Activated CD8-positive, alpha-beta memory T cell treated with anti-CD3 and anti-CD28 coated beads for 24 hours (primary cell): Measurements from ENCODE around the gene LINC01488.

Source experiments
- DNase-seq: peaks from one replicate; pipeline ENCODE4 v3.0.0-alpha.2; 2020

The LINC01488 gene

DNA sequence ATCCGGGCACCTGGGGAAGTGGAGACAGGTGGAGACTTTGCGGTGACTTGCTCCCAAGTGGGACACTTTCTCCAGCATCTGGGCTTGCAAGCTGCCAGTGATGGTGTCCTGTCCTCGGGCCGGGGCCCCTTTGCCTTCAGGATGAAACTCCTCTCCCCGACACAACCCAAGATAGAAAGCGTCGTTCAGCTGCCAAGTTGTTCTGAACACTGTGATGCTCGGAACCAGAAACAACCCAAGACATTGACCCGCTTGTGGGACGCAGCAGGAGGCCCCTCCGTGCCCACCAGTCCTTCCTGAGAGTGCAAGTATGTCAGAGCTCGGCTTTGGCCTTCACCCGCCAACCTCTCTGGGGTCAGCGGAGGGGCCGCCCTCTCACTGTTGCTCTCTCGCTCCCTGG, 31.3 kb downstream of the LINC01488 start:
- DNase-seq, result no peak

DNA sequence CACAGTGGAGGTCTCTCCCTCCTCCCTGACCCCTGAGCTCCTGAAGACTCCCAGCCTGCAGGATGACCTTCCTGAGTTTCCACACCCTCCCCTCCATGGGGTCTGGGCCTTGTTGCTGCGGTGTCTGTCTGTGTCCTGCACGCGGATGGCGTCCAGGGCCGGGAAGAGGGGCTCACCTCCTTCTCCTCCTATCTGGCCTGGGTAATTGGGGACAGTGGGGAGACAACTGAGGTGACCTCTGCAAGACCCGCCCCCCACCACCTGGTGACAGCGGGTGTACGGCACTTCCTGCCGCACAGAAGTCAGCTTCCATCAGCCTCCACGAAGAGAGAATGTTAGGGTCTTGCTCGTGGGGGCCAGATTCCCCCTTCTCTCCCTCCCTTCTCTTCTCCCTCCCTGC, 31.7 kb downstream of the LINC01488 start:
- no peak for DNase-seq

DNA sequence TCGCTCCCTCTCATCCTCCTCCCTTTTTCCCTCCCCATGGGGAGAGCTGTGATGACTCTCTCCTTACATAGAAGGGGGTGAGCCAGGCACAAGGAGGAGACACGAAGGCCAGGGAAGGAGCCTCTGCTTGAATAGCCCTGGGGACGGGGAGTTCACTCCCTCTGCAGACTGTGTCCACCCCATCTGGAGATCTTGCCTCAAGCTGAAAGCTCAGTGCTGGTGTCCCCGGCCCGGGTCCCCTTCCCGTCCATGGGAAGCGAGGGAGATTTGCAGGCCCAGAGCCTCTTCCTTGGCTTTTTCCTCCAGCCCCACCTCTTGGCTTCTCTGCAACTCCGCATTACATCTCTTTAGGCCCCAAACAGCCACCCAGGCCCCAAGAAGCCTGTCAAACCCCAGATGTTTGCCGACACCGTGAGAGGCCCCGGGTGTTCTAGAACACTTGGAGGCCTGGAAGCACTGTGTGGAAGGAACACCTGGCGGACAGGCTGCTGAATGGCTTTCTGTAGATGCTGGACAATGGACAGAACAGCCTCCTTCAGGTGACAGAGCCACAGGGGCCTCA, 32.3 kb downstream of the LINC01488 start:
- no peak for DNase-seq

DNA sequence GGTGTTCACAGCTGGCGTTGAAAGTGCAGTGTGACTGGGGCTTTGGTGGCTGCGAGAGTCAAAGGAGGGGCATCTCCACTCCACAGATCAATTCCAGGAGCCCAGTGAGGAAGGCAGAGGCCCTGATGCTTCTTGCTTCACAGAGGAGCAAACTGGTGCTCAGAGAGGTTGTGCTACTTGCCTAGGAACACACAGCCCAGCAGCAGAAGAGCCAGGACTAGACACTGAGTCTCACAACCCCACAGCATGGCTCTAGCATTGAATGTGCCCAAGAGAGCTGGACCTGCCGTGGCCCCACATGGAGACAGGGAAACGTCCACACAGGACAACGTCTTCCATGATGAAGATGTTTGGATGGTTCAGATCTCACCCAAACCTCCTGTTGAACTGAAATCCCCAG, 33.3 kb downstream of the LINC01488 start:
- DNase-seq, result no peak

DNA sequence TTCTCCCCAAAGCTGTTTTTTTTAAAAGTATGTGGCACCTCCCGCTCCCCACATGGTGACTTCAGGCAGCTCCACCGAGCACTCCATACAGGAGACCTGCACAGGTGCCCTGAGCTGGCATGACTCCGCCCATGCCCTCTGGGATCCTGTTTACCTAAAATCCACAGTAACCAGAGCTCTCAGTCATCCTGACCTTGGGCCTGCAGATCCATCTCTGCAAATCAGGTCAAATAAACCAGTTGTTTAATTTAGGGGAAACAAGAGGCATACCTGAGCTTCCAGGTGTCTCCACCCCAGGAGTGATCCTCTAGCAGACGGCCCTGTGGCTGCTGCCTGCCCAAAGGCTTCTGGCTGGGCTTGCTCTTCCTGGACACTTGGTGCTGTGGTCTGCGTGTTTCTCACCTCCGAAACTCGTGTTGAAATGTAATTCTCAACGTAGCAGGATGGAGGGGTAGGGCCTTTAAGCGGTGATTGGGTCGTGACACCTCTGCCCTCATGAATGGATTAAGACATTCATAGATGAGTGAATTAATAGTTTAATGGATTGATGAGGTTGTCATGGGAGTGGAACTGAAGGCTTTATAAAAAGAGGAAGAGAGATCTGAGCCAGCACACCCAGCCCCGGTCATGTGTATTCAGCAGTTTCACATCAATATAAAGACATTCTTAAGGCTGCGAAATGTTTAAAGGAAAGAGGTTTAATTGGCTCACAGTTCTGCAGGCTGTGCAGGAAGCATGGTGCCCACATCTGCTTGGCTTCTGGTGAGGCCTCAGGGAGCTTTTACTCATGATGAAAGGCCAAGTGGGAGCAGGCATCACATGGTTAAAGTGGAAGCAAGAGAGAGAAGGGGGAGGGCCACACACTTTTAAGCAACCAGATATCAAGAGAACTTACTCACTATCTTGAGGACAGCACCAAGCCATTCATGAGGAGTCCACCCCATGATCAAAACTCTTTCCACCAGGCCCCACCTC, 34.1 kb downstream of the LINC01488 start:
- DNase-seq, result no peak

DNA sequence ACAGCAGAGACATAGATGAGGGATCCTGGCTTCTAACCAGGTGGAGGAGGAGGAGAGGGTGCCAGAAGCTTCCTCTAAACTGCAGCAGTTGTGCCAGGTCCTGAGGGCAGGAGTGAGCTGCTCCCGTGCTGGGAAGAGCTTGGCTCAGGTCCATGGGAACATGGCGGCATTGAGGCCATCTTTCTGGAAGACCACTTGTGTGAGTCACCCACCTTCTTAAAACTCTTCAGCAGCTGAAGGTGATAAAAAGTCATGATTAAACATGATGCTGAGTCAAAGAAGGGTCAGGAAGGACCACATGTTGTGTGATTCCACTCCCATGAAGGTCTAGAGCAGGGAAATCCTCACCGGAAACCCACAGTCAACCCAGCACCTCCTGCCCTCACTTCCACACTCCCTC, 35.1 kb downstream of the LINC01488 start:
- no peak for DNase-seq

DNA sequence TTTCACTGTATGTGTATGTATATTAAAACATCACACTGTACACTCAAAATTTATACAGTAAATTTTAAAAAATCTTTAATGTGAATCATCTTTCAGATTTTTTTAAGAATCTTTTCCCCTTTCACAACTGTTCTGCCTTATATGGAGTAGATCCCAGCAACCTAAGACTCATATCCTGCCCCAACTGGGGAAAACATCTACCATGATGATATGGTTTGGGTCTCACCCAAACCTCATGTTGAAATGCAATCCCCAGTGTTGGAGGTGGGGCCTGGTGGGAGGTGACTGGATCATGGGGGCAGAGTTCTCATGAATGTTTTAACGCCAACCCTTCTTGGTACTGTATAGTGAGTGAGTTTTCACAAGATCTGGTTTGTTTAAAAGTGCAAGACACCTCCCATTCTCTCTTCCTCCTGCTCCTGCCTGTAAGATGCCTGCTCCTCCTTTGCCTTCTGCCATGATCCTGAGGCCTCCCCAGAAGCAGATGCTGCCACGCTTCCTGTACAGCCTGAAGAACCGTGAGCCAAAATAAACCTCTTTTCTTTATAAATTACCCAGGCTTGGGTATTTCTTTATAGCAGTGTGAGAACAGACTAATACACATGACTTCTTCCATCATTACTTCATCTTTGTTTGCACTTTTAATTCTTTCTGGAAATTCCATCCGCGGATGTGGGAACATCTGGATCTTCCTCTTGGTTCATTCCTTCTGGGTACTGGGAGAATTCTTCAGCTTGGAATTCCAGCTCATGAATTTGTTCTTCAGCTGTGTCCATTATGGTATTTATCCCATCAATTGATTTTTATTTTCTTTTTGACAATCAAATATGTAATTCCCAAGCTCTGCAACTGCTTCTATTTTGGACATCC, 36.9 kb downstream of the LINC01488 start:
- DNase-seq, result no peak

DNA sequence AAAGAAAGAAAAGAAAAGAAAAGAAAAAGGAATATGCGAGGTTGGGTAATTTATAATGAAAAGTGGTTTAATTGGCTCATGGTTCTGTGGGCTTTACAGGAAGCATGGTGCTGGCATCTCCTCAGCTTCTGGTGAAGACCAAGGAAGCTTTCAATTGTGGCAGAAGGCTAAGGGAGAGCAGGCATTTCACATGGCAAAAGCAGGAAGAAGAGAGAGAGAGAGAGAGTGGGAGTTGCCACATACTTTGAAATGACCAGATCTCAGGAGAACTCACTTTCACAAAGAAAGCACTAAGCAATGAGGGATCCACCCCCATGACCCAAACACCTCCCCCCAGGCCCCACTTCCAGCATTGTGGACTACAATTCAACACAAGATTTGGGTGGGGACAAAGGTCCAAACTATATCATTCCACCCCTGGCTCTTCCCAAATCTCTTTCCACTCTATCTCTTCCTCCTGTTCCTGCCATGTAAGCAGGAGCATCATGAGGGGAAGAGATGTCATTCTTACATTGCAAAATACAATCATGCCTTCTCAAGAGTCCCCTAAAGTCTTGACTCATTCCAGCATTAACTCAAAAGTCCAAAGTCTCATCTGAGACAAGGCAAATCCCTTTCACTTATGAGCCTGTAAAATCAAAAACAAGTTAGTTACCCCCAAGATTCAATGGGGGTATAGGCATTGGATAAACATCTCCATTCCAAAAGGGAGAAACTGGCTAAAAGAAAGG, 38.9 kb downstream of the LINC01488 start:
- DNase-seq, result no peak

DNA sequence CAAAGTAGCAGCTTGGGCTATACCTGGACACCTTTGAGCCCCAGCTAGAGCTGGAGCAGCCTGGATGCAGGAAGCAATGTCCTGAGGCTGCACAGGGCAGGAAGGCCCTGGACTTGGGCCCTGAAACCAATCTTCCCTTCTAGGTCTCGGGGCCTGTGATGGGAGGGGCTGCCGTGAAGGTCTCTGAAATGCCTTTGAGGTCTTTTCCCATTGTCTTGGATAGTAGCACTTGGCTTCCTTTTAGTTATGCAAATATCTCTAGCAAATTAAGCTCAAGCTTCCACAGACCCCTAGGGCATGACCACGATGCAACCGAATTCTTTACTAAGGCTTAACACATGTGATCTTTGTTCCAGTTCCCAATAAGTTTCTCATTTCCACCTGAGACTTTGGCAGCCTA, 40.0 kb downstream of the LINC01488 start:
- DNase-seq, result no peak

DNA sequence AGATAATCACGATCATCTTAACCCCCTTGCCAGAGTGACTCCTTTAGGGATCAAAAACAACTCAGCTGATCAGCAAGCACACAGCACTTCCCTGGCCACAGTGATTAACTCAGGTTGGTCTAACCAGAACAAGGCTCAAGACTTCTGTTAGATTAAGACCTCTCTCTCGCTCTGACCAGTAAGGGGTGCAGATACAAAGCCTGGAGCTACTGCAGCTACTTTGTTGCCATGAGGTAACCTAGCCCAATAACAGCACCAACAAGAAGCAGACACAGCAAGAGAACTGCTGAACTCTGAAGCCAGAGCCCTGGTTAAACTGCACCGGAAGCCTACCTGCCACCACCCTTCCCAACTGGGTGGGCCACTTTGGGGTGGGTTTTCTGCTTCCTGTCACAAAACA, 42.0 kb downstream of the LINC01488 start:
- no peak for DNase-seq

DNA sequence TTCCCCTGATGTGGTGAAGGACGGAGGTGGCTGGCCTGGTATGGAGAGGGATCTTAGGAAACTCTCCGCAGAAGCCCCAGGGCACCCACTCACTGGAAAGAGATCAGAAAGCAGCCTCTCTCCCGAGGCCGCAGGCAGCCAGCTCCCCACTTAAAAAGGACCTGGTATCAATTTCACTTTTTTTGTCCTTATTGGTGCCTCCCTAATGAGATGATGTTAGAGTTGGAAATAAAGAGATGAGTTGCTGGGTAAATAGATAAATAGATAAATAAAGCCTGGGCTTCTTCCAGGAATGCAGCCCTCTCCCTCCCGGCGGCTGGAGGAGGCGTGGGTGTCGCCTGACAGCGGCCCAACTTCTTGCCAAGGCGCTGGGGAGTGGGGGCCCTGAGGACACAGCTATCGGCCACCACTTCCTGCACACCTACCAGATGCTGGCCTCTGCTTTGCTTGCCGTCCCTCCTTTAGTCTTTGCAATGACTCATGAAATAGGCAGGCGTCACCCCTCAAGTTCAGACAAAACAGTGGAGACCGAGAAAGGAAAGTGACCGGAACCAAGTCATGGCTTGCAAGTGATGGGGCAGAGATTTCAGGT, 42.9 kb downstream of the LINC01488 start:
- DNase-seq, result no peak

DNA sequence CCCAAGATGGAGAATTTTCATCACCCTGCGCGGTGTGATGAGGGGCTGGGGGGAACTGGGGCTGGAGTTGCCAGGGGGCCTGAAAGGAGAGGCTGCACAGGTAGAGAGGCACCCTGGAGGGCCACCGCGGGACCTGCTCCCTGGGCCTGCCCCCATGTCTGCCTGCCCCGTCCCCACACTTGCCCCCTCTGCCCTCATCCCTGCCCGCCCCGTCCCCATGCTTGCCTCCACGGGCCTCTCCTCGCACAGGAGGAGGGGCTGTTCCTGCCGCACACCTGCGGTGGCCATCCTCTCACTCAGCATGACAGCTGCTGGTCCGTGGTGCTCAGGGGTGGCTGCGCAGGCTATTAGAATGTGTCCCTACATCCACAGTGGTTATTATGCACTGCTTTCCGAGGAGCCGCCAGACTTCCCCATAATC, 43.5 kb downstream of the LINC01488 start:
- DNase-seq, result no peak

DNA sequence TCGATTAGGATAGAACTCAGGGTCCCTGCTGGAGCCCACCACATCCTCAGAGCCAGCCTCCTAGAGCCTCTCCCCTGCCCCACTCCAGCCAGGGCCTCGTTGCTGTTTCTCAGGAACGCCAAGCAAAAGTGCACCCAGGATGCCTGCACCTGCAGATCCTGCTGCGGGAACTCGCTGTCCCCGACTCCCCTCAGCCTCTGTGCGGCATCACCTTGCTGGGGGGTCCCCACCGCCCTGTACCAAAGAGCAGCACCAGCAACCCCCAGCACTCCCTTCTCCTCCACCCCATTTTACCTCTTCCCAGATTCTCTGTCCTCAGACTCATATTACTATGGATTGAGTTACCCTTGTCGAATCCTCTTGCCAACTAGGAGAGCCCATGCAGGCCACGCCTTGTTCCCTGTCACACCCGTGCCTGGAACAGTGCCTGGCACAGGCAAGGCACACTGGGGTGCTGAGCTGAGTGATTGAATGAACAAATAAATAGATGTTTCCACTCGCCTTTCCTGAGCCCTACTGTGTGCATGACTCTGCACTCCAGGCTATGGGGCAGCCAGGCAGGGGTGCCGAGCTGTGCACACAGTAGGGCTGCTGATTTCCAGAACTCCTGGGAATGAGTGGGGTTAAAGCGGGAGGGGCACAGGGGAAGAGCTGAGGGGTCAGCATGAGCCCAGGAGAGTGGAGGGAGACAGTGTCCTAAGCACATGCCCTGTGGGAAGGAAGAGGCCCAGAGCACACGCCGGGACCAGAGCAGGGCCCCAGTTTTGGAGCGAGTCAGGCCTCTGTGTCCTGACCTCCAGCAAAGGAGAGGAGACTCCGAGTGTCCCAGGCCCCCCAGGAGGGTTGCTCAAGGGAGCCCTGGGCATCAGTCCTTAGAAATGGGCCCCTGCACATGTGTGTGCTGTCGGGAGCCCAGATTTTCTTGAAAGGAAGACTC, 44.3 kb downstream of the LINC01488 start:
- no peak for DNase-seq

DNA sequence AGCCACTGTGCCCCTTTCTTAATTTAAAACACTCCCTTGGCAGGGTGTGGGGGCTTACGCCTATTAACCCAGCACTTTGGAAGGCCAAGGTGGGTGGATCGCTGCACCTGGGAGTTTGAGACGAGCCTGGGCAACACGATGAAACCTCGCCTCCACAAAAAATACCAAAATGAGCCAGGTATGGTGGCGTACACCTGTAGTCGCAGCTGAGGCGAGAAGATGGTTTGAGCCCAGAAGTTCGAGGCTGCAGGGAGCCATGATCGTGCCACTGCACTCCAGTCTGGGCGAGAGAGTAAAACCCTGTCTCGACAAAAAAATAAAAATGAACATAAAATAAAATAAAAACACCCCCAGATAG, 45.0 kb downstream of the LINC01488 start:
- DNase-seq, result no peak

DNA sequence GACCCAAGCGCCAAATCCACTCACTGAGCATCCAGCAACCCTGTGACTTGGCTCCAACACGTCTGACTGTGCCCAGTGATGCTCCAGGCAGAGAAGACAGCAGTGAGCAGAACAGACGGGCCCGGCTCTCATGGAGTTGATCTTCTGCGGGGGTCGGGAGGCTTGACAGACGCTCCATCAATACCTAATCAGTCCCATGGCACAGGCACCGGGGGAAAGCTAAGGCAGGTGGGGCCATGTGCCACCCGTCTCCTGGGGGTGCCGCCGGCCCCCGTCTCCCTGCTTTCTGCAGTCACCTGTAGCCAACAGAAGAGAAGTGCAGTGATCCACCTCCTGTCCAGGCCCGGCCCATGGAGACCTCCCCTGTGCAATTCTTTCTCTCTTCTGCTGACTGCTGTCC, 47.5 kb downstream of the LINC01488 start:
- no peak for DNase-seq

DNA sequence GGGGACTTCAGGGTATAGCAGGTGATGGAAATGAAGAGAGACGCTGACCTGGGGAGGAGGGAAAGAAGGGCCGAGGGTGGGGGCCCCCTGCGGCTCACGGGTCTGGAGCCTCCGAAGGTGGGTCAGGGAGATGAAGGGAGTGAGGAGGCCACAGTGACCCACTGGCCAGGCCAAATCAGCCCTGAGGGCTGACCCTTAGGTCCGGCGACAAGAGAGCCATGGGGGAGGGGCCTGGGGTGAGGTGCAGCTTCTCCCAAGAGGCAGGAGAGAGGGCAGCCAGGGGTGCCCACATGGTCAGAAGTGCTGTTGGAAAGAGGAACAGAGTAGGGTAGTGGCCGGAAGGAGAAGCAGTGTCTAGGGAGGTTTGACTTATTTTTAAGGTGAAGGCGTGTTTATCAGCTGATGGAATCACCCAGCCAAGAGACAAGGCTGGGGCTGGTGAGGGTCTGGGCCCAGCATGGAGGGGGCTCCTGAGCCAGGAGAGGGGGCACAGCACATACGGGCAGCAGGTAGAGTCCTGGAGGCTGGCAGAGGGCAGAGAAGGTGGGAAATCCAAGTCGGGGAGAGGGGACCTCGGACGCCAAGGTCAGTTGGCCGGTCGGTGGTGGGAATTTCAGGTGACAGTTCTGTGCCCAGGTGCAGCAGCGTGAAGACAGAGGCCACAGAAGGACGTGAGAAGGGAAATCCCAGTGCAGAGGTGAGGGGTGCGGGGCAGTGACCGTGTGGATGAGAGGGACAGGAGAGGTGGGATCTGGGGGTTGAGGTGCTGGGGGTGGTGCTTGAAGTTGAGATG, 49.0 kb downstream of the LINC01488 start:
- DNase-seq, result no peak

DNA sequence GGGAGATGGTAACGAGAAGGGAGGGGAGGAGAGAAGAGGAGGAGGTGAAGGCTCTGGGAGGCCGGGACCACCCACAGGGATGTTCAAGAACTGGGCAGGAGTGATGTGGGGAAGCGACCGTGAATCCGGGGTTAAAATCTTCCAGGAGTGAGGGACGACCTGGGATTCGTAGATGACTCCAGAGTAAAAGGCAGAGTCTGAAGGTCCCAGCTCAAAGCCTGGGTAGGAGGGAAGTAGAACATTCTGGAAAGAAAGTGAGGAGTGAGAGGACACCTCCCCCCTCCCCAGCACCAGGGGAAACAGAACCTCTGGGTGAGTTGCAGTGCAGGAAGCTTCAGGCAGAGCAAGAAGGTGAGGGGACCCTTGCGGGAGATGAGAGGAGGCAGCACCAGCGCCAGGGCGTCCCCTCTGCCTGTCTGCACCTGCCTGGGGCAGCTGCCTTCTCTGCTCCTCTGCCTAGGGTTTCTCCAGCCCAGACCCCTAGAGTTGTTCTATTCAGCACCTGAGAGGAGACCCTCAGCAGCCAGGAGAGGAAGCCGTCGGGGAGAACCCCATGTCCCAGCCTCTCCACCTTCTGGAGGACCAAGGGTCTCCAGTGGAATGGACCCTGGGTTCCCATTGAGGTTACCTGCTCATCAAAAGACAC, 49.7 kb downstream of the LINC01488 start:
- DNase-seq, result no peak

DNA sequence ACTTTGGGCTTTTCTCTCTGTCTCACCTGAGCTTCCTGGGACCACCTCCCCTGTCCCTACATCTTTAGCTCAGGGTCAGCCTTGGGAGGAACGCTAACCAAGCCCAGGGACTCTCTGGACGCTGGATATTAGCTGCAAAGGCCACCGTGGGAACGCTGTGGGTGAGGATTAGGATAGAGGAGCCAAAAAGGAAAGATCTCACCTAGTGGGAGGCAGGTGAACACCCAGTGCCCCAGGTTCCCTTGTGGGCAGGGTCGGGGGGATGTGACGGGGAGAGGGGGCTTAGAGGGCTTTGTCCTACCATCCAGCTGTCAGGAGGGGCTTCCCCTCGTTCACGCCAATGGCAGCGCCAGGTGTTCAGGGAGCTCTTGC, 50.2 kb downstream of the LINC01488 start:
- no peak for DNase-seq

DNA sequence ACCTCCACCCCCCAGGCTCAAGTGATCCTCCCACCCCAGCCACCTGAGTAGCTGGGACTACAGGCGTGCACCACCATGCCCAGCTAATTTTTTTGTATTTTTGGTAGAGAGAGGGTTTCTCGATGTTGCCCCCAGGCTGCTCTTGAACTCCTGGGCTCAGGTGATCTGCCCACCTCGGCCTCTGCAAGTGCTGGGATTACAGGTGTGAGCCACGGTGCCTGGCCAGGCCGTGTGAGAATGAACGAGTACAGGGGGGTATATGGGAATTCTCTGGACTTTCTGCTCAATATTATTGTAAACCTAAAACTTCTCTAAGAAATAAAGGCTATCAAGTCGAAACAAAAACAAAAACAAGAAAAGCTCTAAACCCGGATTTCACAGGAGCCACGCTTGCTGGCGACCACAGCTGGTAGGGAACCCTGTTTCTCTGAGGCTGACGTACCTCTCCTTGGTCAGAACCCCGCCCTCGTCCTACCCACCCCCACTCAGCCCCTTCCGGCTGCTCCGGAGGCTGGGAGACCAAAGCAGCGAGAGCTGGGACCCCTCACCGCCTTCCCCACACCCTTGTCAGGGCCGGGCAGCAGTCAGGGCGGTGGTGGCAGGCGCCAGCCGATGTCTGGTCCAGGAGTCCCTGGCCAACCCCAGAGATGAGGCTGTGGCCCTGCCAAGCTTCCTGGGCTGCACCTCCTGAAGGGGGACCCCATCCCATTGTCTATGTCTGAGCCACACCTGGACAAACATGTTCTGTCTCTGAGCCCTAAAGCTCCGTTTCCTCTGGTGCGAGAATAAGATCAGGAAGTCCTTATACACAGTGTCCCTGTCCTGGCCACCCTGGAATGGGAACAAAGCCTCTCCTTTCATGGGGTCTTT, 52.1 kb downstream of the LINC01488 start:
- DNase-seq, result no peak
